ENCODE measurements around the gene AVPR1B.

Gene AVPR1B

DNA sequence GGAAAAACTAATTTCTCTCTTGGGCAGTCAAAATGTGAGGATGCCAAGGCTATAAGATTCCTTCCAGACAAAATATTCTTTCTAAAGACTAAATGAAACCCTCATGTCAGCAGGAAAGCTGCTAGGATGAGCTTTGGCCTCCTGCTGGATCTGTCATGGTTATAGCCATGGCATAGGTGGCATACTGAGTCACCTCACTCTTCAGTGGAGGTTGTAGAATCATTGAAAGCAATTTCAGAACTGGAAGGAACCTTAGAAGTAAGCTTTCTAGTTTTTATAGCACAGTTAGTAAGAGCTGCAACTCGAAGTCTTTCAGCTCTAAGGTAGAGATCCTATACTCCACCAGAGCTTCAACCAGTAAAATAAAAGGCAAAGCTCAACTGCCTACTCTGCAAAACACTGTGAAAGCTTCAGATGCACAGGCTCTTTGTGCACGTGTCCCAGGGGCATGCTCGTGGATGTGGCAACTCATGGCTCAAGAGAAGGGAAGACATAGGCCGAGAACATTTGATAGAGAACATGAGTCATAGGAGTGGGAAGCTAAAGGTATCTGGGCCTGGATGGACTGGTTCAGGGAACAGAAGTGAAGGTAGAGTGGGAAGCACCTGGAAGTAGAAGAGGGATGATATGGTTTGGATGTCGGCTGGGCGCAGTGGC is 5.8 kb downstream of the AVPR1B start:
- DNase-seq (ENCODE audit: low spot score) = no peak

DNA sequence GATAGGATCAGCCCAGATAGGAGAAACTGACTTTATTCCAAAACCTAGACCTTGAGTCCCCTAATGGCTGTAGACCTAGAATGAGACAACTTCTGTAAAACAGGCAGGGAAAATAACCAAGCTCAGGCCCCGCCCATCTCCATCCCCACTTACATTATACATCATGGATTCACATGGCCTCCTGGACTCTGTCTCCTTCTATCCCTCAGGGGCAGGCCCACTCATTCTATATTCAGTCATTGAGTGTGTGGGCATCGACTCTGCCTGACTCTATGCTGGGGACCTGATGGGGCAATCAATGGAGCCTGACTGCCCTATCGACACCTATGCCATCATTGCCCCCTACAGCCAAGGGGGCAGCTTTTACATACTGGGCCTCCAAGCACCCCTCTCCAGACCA is 6.4 kb downstream of the AVPR1B start:
- no peak for DNase-seq (ENCODE audit: low spot score)

- DNase-seq (ENCODE audit: low spot score) = no peak
Observed at GRCh38 chr1:206110161-206110560, 7.0 kb downstream of the AVPR1B start.

DNA sequence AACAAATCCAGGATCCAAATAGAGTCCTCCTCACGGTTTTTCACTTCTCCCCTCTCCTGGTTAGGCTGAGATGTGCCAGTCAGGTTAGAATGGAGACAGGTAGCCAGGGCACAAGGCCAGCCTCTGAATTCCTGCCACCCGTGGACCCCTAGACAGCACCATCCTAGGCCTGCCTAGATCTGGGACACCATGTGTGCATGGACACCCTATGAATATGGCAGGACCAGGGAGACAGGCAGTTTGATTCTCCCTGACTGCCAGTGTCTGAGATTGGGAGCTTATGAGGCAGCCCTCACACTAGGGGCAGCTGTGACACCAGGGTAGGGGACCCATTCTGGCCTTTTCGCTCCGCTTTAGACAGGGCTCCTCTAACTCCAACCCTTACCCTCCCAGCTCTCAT is 7.5 kb downstream of the AVPR1B start:
- no peak for DNase-seq (ENCODE audit: low spot score)

DNA sequence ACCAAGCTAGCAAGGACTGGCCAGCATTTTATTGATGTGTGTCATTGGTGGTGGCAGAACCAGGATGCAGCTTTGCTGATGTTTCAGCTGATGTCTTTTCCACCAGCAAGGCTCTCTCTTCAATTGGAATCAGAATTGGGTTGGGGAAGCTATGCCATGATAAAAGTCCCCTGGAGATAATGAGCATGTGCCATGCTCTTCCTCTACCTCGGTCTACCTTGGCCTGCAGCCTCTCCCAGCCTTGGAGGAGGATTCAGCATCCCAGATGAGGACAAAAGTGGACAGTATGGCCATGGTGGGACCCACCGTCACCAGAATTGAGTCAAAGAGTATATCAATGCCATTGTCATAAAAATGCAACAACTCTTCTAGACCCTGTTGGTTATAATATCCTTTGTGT is 8.6 kb downstream of the AVPR1B start:
- DNase-seq (ENCODE audit: low spot score) = no peak

- no peak for DNase-seq (ENCODE audit: low spot score)
Observed at GRCh38 chr1:206107168-206107544, 10.0 kb downstream of the AVPR1B start.

DNA sequence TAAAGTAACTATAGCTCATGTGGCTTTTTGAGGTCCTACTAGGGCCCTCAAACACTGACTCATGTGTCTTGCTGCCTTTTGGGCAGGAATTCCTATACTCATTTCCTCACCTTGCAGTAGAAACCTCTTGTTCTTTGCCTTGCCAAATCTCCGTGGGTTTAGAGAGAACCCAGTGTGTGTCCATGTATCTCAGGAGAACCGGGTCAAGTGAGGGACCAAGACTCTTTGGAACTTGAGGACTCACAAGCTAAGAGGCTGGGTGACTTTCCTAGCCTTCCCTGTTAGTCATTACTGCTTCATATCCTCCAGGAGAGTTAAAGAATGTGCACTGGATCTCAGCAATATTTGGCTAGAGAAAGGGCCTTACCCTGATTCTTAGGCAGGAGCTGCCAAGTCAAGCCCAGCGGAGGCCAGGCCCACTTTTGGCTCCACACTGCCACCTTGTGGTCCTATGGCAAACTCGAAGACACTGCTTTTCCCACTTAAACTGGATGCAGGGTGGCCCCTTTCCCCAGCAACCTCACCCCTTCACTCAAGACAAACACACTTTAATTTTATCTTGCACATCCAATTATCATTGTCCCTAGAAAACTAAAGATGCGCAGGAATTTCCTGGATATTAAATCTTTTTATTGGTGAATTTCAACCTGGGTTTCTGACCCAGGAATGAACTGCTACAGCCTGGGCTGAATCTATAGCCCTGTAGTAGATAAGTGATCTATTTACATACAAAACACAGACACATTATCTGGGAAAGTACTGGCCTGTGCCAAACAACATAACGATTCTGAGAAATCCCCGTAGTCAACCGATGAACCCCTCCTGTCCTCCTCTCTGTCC is 10.6 kb downstream of the AVPR1B start:
- DNase-seq (ENCODE audit: low spot score) = peak; percentile 74

- no peak for DNase-seq (ENCODE audit: low spot score)
Observed at GRCh38 chr1:206105464-206105995, 11.7 kb downstream of the AVPR1B start.

- no peak for DNase-seq (ENCODE audit: low spot score)
Observed at GRCh38 chr1:206103979-206104378, 13.2 kb downstream of the AVPR1B start.

DNA sequence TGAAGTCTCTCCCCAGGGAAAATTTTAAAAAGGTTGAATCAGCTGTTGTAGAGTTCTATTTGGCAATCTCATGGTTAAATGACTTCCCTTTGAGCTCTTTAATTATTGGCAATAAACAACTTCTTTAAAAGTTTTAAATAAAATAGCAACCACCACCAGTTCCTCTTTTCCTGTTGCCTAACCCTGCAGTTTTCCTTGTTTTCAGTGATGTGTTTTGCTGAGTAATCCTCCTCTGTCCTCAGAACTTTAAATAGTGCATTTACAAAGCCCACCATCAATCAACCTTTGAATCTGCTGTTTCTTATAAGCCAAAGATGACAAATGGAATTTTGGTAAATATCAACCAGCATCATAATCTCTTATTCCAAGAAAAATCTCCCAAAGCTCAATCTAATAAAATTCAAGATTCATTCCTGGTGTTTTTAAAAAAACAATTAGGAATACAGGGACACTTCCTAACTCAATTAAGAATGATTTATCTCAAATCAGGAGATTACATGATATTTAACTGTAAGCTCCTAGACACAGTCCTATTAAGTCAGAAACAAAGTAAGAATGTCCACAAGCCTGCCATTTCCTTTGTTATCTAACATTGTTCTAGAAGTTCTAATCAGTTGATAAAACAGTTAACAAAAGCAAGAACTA is 14.8 kb downstream of the AVPR1B start:
- DNase-seq (ENCODE audit: low spot score) = no peak

GRCh38 chr1:206101351-206102045 is 15.7 kb downstream of the AVPR1B start:
- no peak for DNase-seq (ENCODE audit: low spot score)

DNA sequence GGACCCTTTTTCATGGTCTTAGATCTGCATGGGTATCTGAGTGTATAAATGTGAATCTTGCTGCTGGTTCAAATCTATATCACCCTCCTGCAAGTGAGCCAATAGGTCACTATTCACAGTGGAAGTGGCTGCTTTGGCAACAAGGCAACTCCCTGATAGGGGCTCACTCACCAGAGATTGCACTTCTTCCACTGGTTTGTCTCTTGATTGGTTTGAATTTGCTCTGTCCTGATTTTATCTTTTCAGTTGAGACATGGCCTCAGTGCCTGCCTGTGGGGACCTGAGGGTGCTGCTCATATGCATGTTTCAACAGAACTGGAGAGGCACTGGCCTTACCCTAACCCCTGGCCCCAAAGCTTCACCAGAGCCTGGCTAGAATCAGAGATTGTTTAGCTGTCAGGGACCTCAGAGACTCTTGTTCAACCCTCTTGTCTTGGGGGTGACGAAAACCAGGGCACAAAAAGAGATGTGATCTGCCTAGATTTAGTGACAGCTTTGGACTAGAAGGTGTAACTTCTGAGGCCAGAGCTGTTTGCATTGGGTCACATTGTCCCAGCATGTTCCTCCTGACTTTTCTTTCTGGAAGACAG is 16.9 kb downstream of the AVPR1B start:
- no peak for DNase-seq (ENCODE audit: low spot score)

- DNase-seq (ENCODE audit: low spot score) = no peak
Observed at GRCh38 chr1:206098242-206098919, 18.8 kb downstream of the AVPR1B start.

DNA sequence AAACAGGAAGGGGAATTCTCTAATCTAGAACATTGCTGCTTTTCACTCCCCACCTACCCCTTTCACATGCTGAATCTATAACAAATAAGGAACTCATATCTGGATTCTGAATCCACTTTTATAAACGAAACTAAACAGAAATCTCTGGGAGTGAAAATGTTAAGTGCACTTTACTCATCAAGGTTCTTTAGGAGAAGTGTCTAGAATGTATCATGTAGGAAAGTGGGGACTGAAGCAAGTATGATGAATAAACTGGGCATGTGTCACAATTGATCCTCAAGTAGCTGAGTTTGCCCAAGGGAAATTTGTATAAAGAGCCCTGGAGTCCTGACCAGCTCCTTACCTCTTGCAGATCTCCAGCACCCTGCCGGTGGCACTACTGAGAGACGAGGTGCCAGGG is 19.8 kb downstream of the AVPR1B start:
- no peak for DNase-seq (ENCODE audit: low spot score)

DNA sequence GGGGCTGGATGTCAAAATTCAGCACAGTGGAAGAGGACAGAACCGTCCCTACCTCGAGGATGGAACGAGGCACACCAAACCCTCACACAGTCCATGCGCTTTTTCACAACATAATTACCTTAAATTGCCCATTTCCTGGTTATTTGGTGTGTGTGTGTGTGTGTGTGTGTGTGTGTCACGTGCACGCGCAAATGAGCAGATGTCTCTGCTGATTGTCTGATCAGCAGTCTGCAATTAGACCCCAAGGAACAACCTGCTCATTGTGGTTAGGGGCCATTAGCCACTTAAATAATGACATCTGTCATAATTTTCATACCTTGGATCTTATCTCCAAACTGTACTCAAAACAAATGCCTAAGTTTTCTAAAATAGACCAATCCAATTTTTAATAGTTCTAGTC is 23.2 kb downstream of the AVPR1B start:
- no peak for DNase-seq (ENCODE audit: low spot score)

DNA sequence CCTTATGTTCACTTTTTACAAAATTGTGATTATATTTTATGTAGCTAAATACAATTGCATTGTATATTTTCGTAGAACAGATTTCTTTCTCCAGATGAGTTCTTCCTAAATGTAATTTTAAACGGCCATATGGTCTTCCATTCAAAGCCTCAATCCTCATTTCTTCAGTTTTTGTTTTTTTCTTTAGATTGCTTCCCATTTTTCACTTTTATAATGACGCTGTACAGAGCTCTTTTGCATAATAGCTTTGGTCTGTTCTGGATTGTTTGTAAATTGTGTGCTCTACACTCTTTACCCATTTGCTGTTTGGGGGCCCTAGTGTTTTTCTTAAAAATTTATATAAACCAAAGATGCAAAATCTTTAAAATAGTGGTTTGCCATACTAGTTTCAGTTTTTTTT is 27.8 kb downstream of the AVPR1B start:
- no peak for DNase-seq (ENCODE audit: low spot score)

DNA sequence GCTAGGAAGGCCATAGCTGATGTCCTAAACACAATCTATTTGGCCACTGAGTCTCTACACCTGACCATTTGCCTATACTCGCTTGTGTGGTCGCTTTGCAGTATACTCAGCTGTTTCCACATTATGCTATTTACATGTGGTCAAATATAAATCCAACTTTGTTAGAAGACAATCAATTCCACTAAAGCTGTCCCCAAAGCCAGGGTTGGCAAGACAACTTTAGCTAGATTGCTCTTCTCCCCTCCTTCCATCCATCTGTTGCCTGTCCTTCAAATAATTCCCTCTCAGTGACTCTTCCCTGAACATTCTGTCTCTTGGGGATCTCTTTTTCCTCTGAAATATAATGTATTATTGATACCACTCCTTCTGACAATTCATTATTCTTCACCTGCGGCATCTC is 30.1 kb downstream of the AVPR1B start:
- no peak for DNase-seq (ENCODE audit: low spot score)

DNA sequence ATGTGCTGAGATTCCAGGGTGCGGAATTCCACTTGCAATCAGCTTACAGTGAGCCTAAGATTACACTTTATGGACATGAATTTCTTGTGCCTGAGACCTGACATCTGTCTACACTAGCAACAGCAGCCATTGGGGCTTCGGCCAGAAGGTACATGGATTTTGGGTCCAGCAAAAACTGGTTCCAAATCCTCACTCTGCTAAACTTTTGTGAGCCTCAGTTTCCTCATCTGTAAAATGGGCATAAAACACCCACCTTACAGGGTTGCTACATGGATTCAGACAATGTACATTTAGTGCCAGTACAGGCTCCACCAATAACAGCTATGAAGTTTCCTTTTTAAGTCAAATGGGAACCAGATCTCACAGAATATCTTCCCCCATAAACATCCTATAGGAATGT is 33.4 kb downstream of the AVPR1B start:
- no peak for DNase-seq (ENCODE audit: low spot score)

DNA sequence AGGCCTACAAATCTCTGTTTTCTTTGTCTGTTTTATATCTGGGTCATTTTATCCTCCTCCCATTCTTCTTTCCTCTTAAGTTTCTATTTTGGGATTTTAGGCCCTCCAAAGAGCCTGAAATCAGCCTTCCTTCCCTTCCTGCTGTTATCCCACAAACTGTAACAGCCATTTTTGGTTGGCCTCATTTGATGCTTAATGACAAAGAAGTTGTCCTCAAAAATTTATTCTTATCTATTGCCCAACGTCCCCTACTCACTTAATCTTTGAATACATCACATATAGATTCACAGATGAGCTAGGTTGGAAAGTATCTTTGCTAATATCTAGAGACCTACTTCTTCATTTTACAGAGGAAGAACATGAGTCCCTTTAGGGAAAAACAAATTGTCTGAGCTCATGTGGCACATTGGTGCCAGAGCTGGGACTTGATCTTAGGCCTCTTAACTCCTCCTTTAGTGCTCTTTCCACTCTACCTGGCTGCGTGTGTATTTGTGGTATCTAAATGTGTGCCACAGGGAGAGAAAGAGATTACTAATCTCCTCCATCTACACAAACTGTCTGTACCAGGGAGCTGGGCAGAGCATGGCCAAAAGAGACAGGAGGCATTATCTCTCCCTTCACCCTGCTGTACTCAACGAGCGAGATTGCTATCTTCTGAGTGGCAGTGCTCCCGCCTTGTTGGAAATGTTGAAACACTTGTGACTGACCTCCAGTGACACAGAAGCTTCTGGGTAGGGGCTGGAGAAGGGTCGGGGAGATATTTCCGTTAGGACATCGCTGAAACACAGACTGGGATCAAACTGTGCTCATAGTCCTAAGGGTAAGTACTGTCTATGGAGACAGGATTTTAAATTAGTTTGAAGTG is 34.1 kb downstream of the AVPR1B start:
- DNase-seq (ENCODE audit: low spot score) = no peak

GRCh38 chr1:206081856-206082255 is 35.3 kb downstream of the AVPR1B start:
- DNase-seq (ENCODE audit: low spot score) = no peak
